Ishikawa (cell line): ENCODE results near the gene CSTPP1.

Experiments
- CEBPB ChIP-seq: IDR thresholded peaks from 2 replicates; pipeline ENCODE4 v1.6.1; 2012
- CREB1 ChIP-seq: IDR thresholded peaks from 2 replicates; pipeline ENCODE4 v1.6.1; 2012; ENCODE audit warnings: low read depth
- EGR1 ChIP-seq: IDR thresholded peaks from 2 replicates; pipeline ENCODE4 v1.6.1; 2012
- EP300 ChIP-seq: IDR thresholded peaks from 2 replicates; pipeline ENCODE4 v1.6.1; 2012; ENCODE audit warnings: borderline replicate concordance
- FOXM1 ChIP-seq: IDR thresholded peaks from 2 replicates; pipeline ENCODE4 v1.6.1; 2012; ENCODE audit warnings: low read depth, borderline replicate concordance
- NFIC ChIP-seq: IDR thresholded peaks from 2 replicates; pipeline ENCODE4 v1.6.1; 2012
- RAD21 ChIP-seq: IDR thresholded peaks from 2 replicates; pipeline ENCODE4 v1.6.1; 2012; ENCODE audit warnings: low read depth
- REST ChIP-seq: IDR thresholded peaks from 2 replicates; pipeline ENCODE4 v1.6.1; 2012; ENCODE audit warnings: low read depth, mild to moderate bottlenecking
- TAF1 ChIP-seq: IDR thresholded peaks from 2 replicates; pipeline ENCODE4 v1.6.1; 2012; ENCODE audit warnings: low read depth, mild to moderate bottlenecking
- TCF12 ChIP-seq: IDR thresholded peaks from 2 replicates; pipeline ENCODE4 v1.6.1; 2012; ENCODE audit warnings: low read depth
- TEAD4 ChIP-seq: IDR thresholded peaks from 2 replicates; pipeline ENCODE4 v1.6.1; 2012
- USF1 ChIP-seq: IDR thresholded peaks from 2 replicates; pipeline ENCODE4 v1.6.1; 2012
- YY1 ChIP-seq: IDR thresholded peaks from 2 replicates; pipeline ENCODE4 v1.6.1; 2012; ENCODE audit warnings: low read depth
- ZBTB7A ChIP-seq: IDR thresholded peaks from 2 replicates; pipeline ENCODE4 v1.6.1; 2012; ENCODE audit warnings: low read depth
- TF ChIP-seq, protein P1 (sequence below): IDR thresholded peaks from 2 replicates; pipeline ENCODE4 v1.6.1; 2012

The CSTPP1 gene

DNA sequence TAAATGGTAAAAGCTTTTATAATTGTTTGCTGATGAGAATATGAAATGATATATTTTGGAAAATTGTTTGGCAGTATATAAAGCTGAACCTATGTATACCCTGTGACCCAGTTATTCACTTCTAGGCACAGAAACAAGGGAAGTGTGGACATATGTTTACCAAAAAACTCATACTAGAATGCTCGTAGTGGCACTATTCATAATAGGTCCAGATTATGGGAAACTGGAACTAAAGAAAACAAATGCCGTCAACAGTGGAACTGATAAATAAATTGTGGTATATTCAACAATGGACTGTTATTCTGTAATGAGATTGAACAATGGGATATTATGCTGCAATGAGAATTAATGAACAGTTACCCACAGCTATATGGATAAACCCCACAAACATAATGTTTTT is 32.8 kb downstream of the CSTPP1 start:
- TF ChIP-seq YY1 (no peak), CREB1 (no peak), CEBPB (no peak), TAF1 (no peak), ZBTB7A (no peak), RAD21 (no peak), EGR1 (no peak), FOXM1 (no peak)
- TF ChIP-seq, protein P1, sequence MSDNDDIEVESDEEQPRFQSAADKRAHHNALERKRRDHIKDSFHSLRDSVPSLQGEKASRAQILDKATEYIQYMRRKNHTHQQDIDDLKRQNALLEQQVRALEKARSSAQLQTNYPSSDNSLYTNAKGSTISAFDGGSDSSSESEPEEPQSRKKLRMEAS, result no peak

DNA sequence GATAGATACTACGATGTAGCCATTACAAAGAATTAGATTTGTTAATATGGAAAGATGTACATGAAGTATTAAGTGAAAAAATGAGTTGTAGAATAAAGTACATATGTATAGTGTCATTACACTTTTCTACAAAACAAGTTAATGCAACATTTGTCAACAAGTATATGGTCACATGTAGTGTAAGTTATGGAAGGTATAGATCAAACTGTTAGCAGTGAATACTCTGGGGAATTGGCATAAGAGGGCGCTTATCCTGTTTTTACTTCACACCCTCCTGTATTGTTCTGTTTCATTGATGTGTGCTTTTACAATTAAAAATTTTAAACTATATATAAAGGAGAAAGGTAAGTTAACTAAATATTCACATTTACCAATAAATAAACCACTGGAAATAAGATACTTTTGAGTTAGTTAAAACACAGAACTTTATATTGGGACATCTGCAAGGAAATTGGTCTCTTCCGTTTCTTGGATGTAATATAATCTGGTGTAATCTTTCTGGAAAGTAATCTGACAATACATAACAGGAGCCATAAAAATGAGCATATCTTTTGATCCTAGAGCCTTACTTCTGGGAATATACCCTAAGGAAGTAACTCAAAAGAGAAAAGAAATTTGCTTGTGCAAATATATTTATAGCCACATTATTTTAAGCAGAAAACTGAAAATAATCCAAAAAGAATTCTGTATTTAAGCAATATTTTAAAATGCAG is 34.5 kb downstream of the CSTPP1 start:
- TF ChIP-seq, protein P1, result no peak
- TF ChIP-seq FOXM1, result no peak
- TF ChIP-seq TEAD4, result no peak
- no peak for TF ChIP-seq EP300
- no peak for TF ChIP-seq NFIC
- no peak for TF ChIP-seq TAF1
- no peak for TF ChIP-seq RAD21
- no peak for TF ChIP-seq TCF12
- TF ChIP-seq USF1, result no peak
- TF ChIP-seq CREB1, result no peak
- no peak for TF ChIP-seq REST
- TF ChIP-seq CEBPB, result no peak
- no peak for TF ChIP-seq ZBTB7A
- TF ChIP-seq YY1, result no peak
- TF ChIP-seq EGR1, result no peak

GRCh38 chr11:46972343-46972742 is 35.8 kb downstream of the CSTPP1 start:
- TF ChIP-seq REST (no peak), YY1 (no peak), CEBPB (no peak), ZBTB7A (no peak), TCF12 (no peak), FOXM1 (no peak), USF1 (no peak), CREB1 (no peak), TEAD4 (no peak), EP300 (no peak), TAF1 (no peak), NFIC (no peak), EGR1 (no peak)
- TF ChIP-seq, protein P1, result no peak

GRCh38 chr11:46972821-46973220 is 36.3 kb downstream of the CSTPP1 start:
- no peak for TF ChIP-seq TEAD4
- TF ChIP-seq CEBPB, result no peak
- no peak for TF ChIP-seq ZBTB7A
- TF ChIP-seq YY1, result no peak
- no peak for TF ChIP-seq EGR1
- no peak for TF ChIP-seq NFIC

- TF ChIP-seq EP300 (no peak), CREB1 (no peak), RAD21 (no peak), TCF12 (no peak), TEAD4 (no peak), EGR1 (no peak), FOXM1 (no peak), NFIC (no peak), REST (no peak), CEBPB (no peak), USF1 (no peak), ZBTB7A (no peak)
- TF ChIP-seq, protein P1, result no peak
Observed at GRCh38 chr11:46976182-46976854, 39.8 kb downstream of the CSTPP1 start.
